Prostate gland (tissue), 2 donors: Measurements from ENCODE around the gene SGPL1.

ENCODE experiments used
- CTCF ChIP-seq, 4 experiments: fragments of 200-600 bp in 2 of 4; fragments of 450-650 bp in 2 of 4; sonication (generic) in 2 of 4; IDR thresholded peaks; 1 replicate in 3 of 4; 2 replicates in 1 of 4; pipeline ENCODE4 v1.5.1; 2016 to 2019; ENCODE audit warnings: antibody characterized with exemption in 4 of 4, mild to moderate bottlenecking in 2 of 4, moderate library complexity in 2 of 4
- POLR2A ChIP-seq: fragments of 450-650 bp; IDR thresholded peaks from one replicate; pipeline ENCODE4 v1.6.1; 2016; ENCODE audit warnings: antibody characterized with exemption, mild to moderate bottlenecking

GRCh38 chr10:70910486-70911341 lies 95.0 kb downstream of the SGPL1 start:
- TF ChIP-seq CTCF (IDR thresholded peaks at IDR 0.05) (no peak), POLR2A (no peak)
